GM19035 (cell line): ENCODE measurements around the gene DNAJB12.
"Not testable (repeated sequence)": the region's sequence is repeated elsewhere in the genome, so short reads cannot be mapped to it uniquely, and the experiment has no call there.

Source experiments
- ATAC-seq: cut with Tn5 transposase; IDR thresholded peaks from one replicate; pipeline ENCODE4 v1.9.1; 2021; ENCODE audit not compliant: unreplicated experiment

DNAJB12 gene

GRCh38 chr10:72331575-72332422 lies 22.9 kb downstream of the DNAJB12 start:
- ATAC-seq: peak; percentile 39

GRCh38 chr10:72330069-72330426 lies 24.7 kb downstream of the DNAJB12 start:
- no peak for ATAC-seq

GRCh38 chr10:72329290-72330068 lies 25.2 kb downstream of the DNAJB12 start:
- ATAC-seq: no peak

GRCh38 chr10:72328829-72329204 lies 25.9 kb downstream of the DNAJB12 start:
- ATAC-seq: no peak

GRCh38 chr10:72328045-72328828 lies 26.5 kb downstream of the DNAJB12 start:
- no peak for ATAC-seq

GRCh38 chr10:72326665-72327603 lies 27.8 kb downstream of the DNAJB12 start:
- ATAC-seq: not testable (repeated sequence)

- not testable (repeated sequence) for ATAC-seq
These were observed 29.2 kb downstream of the DNAJB12 start for GRCh38 chr10:72325243-72326175.

- ATAC-seq: no peak
These were observed 30.9 kb downstream of the DNAJB12 start for GRCh38 chr10:72323771-72324191.

- ATAC-seq: no peak
These were observed 31.5 kb downstream of the DNAJB12 start for GRCh38 chr10:72323108-72323749.

GRCh38 chr10:72322280-72323058 lies 32.2 kb downstream of the DNAJB12 start:
- no peak for ATAC-seq

- ATAC-seq: no peak
These were observed 32.8 kb downstream of the DNAJB12 start for GRCh38 chr10:72322030-72322279.

- ATAC-seq: no peak
These were observed 33.3 kb downstream of the DNAJB12 start for GRCh38 chr10:72321248-72322029.

GRCh38 chr10:72320676-72321247 lies 34.0 kb downstream of the DNAJB12 start:
- ATAC-seq: peak; percentile 58

- ATAC-seq: peak; percentile 53
These were observed 35.1 kb downstream of the DNAJB12 start for GRCh38 chr10:72319416-72320254.

- ATAC-seq: no peak
These were observed 36.1 kb downstream of the DNAJB12 start for GRCh38 chr10:72318418-72319262.
